OCI-LY3 (cell line): Measurements from ENCODE around the gene HMG20A.

Experiments
- H2AFZ ChIP-seq: fragments of 200-600, 300-600 bp; shearing (Covaris generic); 2 replicates; pipeline ENCODE4 v1.6.0; 2014; ENCODE audit warnings: antibody characterized with exemption, low read depth, low read length
- H3K27ac ChIP-seq: fragments of 200-600, 300-600 bp; sonication (generic); 2 replicates; pipeline ENCODE4 v1.5.1; 2014; ENCODE audit warnings: mild to moderate bottlenecking, low read length, moderate library complexity, mixed read lengths
- H3K27me3 ChIP-seq: fragments of 200-600, 300-600 bp; sonication (generic); 2 replicates; pipeline ENCODE4 v1.6.1; 2014; ENCODE audit warnings: low read depth, low read length, mixed read lengths
- H3K36me3 ChIP-seq: fragments of 200-600, 300-600 bp; sonication (generic); replicated peaks from 2 replicates; pipeline ENCODE3; 2014; ENCODE audit warnings: low read depth, low read length, mixed read lengths
- H3K4me1 ChIP-seq: fragments of 300-600, 200-600 bp; sonication (generic); 2 replicates; pipeline ENCODE4 v1.6.1; 2014; ENCODE audit warnings: low read length, mixed read lengths
- H3K4me2 ChIP-seq: fragments of 200-600, 300-600 bp; sonication (generic); 2 replicates; pipeline ENCODE4 v1.6.1; 2014; ENCODE audit warnings: low read length, mixed read lengths
- H3K4me3 ChIP-seq: fragments of 300-600, 200-600 bp; sonication (generic); 2 replicates; pipeline ENCODE4 v1.5.1; 2014; ENCODE audit warnings: antibody characterized with exemption, mild to moderate bottlenecking, low read length, moderate library complexity
- H3K79me2 ChIP-seq: fragments of 300-600, 200-600 bp; shearing (Covaris generic); 2 replicates; pipeline ENCODE4 v1.6.1; 2014; ENCODE audit warnings: mild to moderate bottlenecking, low read length, mixed read lengths
- H3K9ac ChIP-seq: fragments of 300-600, 200-600 bp; shearing (Covaris generic); 2 replicates; pipeline ENCODE4 v1.6.0; 2014; ENCODE audit warnings: mild to moderate bottlenecking, low read length, moderate library complexity
- H3K9me3 ChIP-seq: fragments of 200-600, 300-600 bp; shearing (Covaris generic); 2 replicates; pipeline ENCODE4 v1.6.1; 2014; ENCODE audit warnings: low read length, mixed read lengths; ENCODE audit not compliant: insufficient read depth
- H4K20me1 ChIP-seq: fragments of 200-600, 300-600 bp; sonication (generic); 2 replicates; pipeline ENCODE4 v1.6.1; 2016; ENCODE audit warnings: low read length, mixed read lengths; ENCODE audit not compliant: insufficient read depth
- EZH2phosphoT487 ChIP-seq: fragments of 200-600 bp; shearing (Covaris generic); IDR thresholded peaks from 2 replicates; pipeline ENCODE4 v1.6.1; 2018; ENCODE audit warnings: antibody characterized with exemption, mixed run types, low read depth
- TF ChIP-seq, protein P1 (sequence below): fragments of 200-600, 300-600 bp; sonication (generic); IDR thresholded peaks from 2 replicates; pipeline ENCODE4 v1.5.1; 2014; ENCODE audit warnings: antibody characterized with exemption, low read length, low read depth

The HMG20A gene

DNA sequence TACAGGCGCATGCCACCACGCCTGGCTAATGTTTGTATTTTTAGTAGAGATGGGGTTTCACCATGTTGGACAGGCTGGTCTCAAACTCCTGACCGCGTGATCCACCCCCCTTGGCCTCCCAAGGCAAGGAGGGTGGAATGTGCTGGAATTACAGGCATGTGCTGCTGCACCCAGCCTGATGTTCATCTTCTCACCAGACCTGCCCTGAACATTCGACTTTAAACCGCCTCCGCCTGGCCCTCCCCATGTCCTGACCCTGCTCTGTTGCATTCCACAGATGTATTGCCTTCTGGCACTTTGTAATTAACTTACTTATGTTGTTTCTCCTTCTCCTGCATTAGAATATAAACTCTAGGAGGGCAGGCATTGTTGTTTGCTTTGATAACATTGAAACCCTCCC lies 109.9 kb downstream of the HMG20A start:
- Histone ChIP-seq H2AFZ (no peak overlapping the region), H3K79me2 (no peaks in the 10 kb centered on the region)
- no peak for TF ChIP-seq EZH2phosphoT487
- TF ChIP-seq, protein P1, sequence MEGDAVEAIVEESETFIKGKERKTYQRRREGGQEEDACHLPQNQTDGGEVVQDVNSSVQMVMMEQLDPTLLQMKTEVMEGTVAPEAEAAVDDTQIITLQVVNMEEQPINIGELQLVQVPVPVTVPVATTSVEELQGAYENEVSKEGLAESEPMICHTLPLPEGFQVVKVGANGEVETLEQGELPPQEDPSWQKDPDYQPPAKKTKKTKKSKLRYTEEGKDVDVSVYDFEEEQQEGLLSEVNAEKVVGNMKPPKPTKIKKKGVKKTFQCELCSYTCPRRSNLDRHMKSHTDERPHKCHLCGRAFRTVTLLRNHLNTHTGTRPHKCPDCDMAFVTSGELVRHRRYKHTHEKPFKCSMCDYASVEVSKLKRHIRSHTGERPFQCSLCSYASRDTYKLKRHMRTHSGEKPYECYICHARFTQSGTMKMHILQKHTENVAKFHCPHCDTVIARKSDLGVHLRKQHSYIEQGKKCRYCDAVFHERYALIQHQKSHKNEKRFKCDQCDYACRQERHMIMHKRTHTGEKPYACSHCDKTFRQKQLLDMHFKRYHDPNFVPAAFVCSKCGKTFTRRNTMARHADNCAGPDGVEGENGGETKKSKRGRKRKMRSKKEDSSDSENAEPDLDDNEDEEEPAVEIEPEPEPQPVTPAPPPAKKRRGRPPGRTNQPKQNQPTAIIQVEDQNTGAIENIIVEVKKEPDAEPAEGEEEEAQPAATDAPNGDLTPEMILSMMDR: no peak

DNA sequence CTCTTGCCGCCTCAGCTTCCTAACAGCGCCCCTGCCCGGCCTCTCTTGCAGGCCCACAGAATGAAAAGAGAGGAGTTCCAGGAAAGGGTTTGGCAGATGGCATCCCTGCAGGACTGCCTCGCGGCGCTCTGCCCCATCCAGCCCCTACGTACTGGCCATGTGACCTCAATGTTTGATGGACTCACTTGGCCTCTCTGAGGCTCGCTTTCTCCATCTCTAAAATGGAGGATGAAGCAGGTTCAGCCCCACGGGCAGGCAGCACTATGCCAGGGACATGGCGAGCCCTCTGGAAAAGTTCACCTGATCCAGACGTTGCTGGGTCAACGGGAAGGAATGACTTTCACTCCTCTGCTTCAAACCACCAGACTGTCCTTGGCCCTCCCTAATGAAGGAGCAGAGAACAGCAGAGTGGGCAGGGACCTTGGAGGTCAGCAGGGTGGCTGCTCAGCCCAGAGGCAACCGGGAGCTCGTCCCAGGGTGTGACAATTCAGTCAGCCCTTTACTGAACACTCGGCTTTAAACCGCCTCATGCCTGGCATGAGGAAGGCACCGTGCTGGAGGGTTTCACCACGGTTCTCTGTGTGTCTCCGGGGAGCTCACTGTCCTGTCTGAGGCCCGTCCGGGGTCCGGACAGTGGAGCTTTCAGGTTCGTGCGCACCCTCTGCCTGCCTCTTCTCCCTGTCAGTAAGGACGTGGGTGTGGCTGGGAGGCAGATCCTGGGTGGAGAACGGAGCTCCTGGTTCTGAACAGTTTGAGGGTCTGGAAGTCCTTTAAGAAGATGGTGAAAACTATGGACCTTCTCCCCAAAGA lies 110.7 kb downstream of the HMG20A start:
- H3K9ac ChIP-seq: no peak overlapping the region
- H3K79me2 ChIP-seq: no peaks in the 10 kb centered on the region
- no peaks in the 10 kb centered on the region for H3K36me3 ChIP-seq
- H2AFZ ChIP-seq: no peak overlapping the region
- no peaks in the 10 kb centered on the region for H3K9me3 ChIP-seq
- peaks cover 21% of the 10 kb centered on the region for H3K4me1 ChIP-seq
- 0 out of 2 replicates have a peak, but pooled peaks cover 5% of the 10 kb centered on the region for H3K27me3 ChIP-seq
- H3K27ac ChIP-seq: no peak overlapping the region
- H3K4me2 ChIP-seq: no peak overlapping the region
- no peaks in the 10 kb centered on the region for H4K20me1 ChIP-seq
- no peak overlapping the region for H3K4me3 ChIP-seq
- TF ChIP-seq EZH2phosphoT487: no peak
- TF ChIP-seq, protein P1: no peak

More for the DNA sequence above, 109.9 kb downstream of the HMG20A start:
- Histone ChIP-seq H3K4me3 (no peak overlapping the region), H3K4me1 (peaks cover 14% of the 10 kb centered on the region), H3K27ac (no peak overlapping the region), H3K4me2 (no peak overlapping the region), H3K9me3 (no peaks in the 10 kb centered on the region), H3K9ac (no peak overlapping the region), H4K20me1 (no peaks in the 10 kb centered on the region), H3K27me3 (0 out of 2 replicates have a peak, but pooled peaks cover 5% of the 10 kb centered on the region), H3K36me3 (no peaks in the 10 kb centered on the region)

DNA sequence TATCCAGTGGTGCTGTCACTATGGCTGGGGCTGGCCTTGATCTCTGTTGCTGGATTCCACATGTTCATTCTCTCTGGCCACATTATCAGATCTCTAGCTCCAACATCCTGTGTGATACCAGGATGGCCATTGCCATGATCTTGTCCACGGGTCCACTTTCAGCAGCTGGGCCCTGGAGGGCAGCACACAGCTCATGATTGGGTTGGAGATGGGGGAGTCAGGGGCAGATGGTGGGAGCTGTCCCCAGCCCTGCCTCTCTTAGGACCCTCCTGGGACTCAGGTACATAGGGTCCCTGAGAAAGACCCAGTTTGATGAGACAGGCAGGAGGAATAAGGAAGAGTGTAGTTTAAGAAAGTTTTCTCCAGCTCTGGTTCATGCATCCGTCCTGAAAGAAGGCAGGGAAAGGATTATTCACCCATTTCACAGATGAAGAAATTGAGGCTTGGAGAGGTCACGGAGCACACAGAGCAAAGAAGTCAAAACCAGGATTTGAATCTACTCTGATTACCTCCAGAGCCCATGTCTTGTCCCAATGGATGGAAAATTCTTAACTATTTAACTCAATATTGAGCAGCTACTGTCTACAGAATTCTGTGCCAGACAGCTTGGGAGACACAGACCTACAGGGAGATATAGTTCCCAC lies 111.5 kb downstream of the HMG20A start:
- Histone ChIP-seq H3K27me3 (0 out of 2 replicates have a peak, but pooled peaks cover 5% of the 10 kb centered on the region), H3K9ac (no peak overlapping the region), H3K27ac (no peak overlapping the region), H3K4me1 (peaks cover 29% of the 10 kb centered on the region), H3K36me3 (no peaks in the 10 kb centered on the region), H2AFZ (no peak overlapping the region), H3K9me3 (no peaks in the 10 kb centered on the region), H3K79me2 (no peaks in the 10 kb centered on the region), H3K4me3 (no peak overlapping the region), H3K4me2 (no peak overlapping the region), H4K20me1 (no peaks in the 10 kb centered on the region)
- TF ChIP-seq, protein P1: no peak
- TF ChIP-seq EZH2phosphoT487: no peak

DNA sequence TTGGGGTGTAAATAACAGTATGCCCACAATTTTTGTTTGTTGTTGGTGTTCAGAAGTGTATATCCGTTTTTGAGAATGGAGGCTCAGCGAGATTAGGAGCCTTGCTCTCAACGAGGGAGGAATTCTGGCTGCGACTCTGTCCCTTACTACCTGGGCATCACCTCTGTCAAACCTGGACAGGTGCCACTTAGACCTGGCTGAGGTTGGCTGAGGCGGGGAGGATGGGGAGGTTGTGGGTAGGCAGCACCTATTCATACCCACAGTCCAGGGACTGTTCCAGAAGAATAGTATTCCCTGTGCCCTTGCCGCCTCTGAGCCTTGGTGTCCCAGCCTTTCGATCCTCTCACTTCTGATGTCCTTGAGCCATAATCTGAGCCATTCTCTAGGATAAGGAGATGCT lies 112.2 kb downstream of the HMG20A start:
- peaks cover 36% of the 10 kb centered on the region for H3K4me1 ChIP-seq
- no peak overlapping the region for H3K9ac ChIP-seq
- H3K9me3 ChIP-seq: no peaks in the 10 kb centered on the region
- no peaks in the 10 kb centered on the region for H3K36me3 ChIP-seq
- H4K20me1 ChIP-seq: no peaks in the 10 kb centered on the region
- no peak overlapping the region for H3K27ac ChIP-seq
- no peak overlapping the region for H3K4me2 ChIP-seq
- H2AFZ ChIP-seq: no peak overlapping the region
- TF ChIP-seq EZH2phosphoT487: no peak
- TF ChIP-seq, protein P1: no peak
- H3K4me3 ChIP-seq: no peak overlapping the region
- H3K27me3 ChIP-seq: 0 out of 2 replicates have a peak, but pooled peaks cover 5% of the 10 kb centered on the region
- no peaks in the 10 kb centered on the region for H3K79me2 ChIP-seq
